ENCODE measurements around the gene SMYD5. TPM values are rescaled to one million over a fixed set of nuclear protein-coding genes. Genes with fewer than 3 reads are reported as not detected.
"Not testable (repeated sequence)": the region's sequence is repeated elsewhere in the genome, so short reads cannot be mapped to it uniquely, and the experiment has no call there.

SMYD5 gene
- 10 to 100 TPM; 27.2 to 47.1 TPM for total RNA-seq

DNA sequence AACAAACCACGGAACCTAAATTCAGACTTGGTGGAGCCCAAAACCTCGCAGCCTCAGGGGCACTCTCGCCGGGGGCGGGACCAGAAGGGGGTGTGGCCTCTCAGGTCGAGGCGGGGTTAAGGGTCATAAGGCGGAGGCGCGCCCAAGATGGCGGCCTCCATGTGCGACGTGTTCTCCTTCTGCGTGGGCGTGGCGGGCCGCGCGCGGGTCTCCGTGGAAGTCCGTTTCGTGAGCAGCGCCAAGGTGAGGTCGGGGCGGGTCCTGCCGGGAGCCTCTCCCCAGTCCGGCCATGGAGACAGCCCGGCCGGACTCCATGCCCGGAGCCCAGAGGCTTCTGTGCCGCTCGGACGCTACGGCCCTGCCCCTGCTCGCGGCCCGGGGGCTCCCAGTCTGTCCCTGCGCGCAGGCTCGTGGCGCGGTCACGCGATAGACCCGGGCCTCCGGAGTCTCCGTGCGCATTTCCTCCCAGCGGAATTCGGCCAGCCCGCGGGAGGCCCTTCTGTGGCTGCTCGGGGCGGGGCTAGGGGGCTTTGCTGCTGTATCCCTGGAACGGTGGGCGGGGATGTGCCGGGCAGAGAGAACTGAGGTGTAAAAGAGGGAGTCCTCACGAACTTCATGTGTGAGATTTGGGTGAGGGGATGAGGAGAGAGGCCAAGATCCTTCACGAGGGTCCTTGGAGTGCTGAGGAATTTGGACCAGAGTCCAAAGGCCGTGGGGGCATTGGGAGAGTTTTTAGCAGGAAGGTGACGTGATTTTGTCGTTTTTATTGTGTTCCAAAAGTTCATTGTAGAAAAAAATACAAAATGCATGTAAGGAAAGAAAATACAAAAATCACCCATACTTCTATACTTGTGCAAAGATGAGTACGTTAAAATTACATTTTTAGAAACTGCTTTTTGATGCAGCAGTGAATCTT is at the start of gene SMYD5:
Gene SMYD5, plus strand, starts transcription at position 126 of the 916 bp plus-strand sequence. Its CDS starts 22 bp downstream, at position 148.
- peak within 1 kb of the TSS; percentile 85 to 90 for H3K27ac Mint-ChIP-seq
- no peaks in the 10 kb centered on the region for H3K36me3 Mint-ChIP-seq
- peaks cover 0 to 5% of the 10 kb centered on the region in 2 donors for H3K27me3 Mint-ChIP-seq
- ATAC-seq = peak; percentile 95 to 97
- peak within 1 kb of the TSS; percentile 96 for H3K4me3 Mint-ChIP-seq
- peaks cover 21 to 30% of the 10 kb centered on the region in 2 donors for H3K4me1 Mint-ChIP-seq (ENCODE audit: low read depth in 2 of 2)
- no peaks in the 10 kb centered on the region for H3K9me3 Mint-ChIP-seq
- DNase-seq (ENCODE audit: low spot score) = peak; percentile 93

DNA sequence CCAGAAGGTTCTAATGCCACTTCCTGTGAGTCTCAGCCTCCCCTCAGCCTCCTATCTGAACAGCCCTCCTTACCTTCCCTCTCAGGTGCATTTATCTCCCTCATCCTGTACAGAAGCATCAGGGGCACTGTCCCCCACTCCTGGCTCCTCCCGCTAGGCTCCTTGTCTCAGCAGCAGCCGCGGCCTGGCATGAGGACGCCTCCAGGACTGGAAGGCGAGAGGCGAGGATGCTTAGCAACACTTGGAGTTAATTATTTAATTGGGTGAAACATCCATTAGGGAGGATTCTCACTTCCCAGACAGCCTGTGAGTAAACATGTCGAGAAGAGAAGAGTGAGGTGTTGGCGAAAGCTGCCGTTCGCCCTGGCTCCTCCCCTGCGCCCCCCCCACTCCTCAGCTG is 48.1 kb upstream of the SMYD5 start:
- not testable (repeated sequence) for H3K27me3 Mint-ChIP-seq; H3K4me3 Mint-ChIP-seq; H3K36me3 Mint-ChIP-seq; DNase-seq (ENCODE audit: low spot score); H3K4me1 Mint-ChIP-seq (ENCODE audit: low read depth in 2 of 2); H3K9me3 Mint-ChIP-seq; H3K27ac Mint-ChIP-seq; ATAC-seq

DNA sequence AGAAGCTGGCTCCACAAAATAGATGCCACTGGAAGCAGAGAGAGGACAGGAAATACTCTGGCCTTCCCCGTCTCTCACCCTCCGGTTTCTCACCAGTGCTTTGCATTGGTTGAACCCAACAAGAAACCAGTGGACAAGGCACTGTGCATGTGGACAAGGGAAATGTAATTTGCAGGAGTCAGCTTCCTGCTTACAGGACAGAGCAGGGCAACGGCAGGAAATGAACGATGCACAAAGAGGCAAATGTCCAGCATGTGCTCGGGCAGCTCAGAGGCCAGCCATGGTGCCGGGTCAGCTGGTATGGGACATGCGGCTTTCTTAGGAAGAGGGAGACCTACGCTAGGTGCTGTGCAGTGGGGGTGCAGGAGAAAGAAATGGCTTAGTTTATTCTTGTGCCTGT is 47.2 kb upstream of the SMYD5 start:
- not testable (repeated sequence) for H3K4me3 Mint-ChIP-seq; H3K27me3 Mint-ChIP-seq; H3K36me3 Mint-ChIP-seq; ATAC-seq; H3K27ac Mint-ChIP-seq; DNase-seq (ENCODE audit: low spot score); H3K9me3 Mint-ChIP-seq; H3K4me1 Mint-ChIP-seq (ENCODE audit: low read depth in 2 of 2)

DNA sequence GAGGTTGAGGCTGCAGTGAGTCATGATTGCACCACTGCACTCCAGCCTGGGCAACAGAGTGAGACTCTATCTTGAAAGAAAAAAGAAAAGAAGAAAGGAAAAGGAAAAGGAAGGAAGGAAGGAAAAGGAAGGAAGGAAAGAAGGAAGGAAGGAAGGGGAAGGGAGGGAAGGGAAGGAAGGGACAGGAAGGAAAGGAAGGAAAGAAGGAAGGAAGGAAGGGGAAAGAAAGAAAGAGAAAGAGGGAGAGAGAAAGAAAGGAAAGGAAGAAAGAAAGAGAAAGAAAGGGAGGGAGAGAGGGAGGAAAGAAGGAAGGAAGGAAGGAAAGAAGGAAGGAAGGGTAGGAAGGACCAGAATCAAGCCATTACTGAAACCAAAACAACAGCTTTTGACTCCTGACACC is 45.7 kb upstream of the SMYD5 start:
- not testable (repeated sequence) for DNase-seq (ENCODE audit: low spot score); H3K36me3 Mint-ChIP-seq; H3K27me3 Mint-ChIP-seq; ATAC-seq; H3K4me3 Mint-ChIP-seq; H3K27ac Mint-ChIP-seq; H3K9me3 Mint-ChIP-seq
- peaks cover 10 to 11% of the 10 kb centered on the region in 2 donors for H3K4me1 Mint-ChIP-seq (ENCODE audit: low read depth in 2 of 2)

DNA sequence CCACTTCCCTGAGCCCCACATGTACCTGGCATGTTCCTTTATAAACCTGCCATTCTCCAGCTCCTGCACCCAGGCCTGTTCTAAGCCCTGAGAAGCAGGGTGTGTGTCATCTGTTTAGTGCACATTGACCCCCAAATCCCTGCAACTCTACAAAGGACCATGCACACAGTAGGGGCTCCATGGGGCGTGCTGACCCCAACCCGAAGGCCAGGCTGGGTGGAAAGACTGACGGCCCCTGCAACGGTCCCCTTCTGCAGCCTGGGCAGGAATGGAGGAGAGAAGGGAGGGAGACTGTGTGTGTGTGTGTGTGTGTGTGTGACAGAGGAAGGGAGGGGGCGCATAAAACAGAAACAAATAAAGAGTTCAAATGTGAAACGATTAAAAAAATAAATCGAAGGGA is 43.7 kb upstream of the SMYD5 start:
- not testable (repeated sequence) for H3K9me3 Mint-ChIP-seq; H3K27me3 Mint-ChIP-seq; ATAC-seq; H3K36me3 Mint-ChIP-seq; H3K4me3 Mint-ChIP-seq; DNase-seq (ENCODE audit: low spot score); H3K27ac Mint-ChIP-seq
- peaks cover 10 to 16% of the 10 kb centered on the region in 2 donors for H3K4me1 Mint-ChIP-seq (ENCODE audit: low read depth in 2 of 2)

DNA sequence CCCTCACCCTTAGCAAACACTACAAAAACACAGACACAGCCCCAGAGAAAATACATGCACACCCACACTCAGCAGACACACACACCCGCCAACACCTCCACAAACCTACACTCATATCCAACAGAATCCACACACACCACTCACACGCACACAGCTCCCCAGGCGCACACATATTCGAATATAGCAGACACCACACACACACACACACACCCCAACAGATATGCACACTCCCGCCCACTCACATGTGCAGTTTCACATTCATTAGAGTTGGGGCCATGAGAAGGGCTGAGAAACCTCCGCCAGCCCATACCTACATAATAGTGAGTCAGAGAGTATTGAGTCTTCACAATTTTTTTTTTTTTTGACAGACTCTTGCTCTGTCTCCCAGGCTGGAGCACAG is 41.1 kb upstream of the SMYD5 start:
- ATAC-seq (no peak), DNase-seq (ENCODE audit: low spot score) (no peak)
- Mint-ChIP-seq H3K4me1 (ENCODE audit: low read depth in 2 of 2) (peaks cover 25 to 29% of the 10 kb centered on the region in 2 donors), H3K4me3 (peak overlapping the region; percentile 14), H3K9me3 (no peaks in the 10 kb centered on the region), H3K27me3 (no peaks in the 10 kb centered on the region), H3K27ac (peak overlapping the region in 1 of 2 donors; percentile 2), H3K36me3 (no peaks in the 10 kb centered on the region)

DNA sequence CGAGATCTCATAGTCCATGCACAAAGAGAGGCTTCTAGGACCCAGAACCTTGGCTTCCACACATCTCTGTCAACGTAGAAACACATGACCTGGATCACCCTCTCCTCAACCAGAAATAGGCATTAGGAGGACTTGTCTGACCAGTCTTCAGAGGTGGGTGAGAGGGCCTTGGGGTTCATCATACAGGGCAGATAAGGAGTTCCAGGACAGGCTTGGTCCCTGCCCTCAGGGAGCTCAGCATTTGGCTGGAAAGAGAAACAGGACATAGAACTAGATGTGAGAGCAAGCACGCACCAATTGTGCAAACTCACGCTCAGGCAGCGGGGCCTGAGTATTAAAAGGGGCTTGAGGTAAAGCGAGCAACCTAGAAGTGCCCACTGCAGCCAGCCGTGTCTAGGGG is 40.3 kb upstream of the SMYD5 start:
- H3K27ac Mint-ChIP-seq = peak overlapping the region; percentile 2 to 64

DNA sequence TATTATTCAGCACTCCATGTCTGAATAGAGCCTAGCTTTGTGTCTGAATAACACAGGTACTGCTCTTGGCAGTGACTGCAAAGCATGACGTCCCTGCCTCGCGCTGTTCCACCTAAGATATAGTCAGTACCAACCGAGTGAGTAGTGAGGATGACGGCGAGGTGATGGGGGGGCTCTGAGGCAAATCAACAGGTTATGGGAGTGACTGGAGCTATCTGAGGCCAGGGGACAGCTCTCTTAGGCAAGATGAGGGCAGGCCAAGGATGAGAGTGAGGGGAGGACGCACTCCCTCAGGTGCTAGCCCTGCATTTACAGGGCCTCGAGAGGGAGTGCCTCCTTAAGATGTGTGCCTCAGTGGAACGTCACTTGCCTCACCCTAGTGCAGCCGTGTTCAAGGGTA is 39.8 kb upstream of the SMYD5 start:
- Mint-ChIP-seq H3K4me3 (peak overlapping the region; percentile 90), H3K4me1 (ENCODE audit: low read depth in 2 of 2) (peaks cover 25 to 29% of the 10 kb centered on the region in 2 donors), H3K9me3 (no peaks in the 10 kb centered on the region), H3K36me3 (no peaks in the 10 kb centered on the region), H3K27ac (peak overlapping the region; percentile 2 to 64), H3K27me3 (peaks cover 0 to 2% of the 10 kb centered on the region in 2 donors)
- no peak for DNase-seq (ENCODE audit: low spot score)
- no peak for ATAC-seq

More for the DNA sequence above, 40.3 kb upstream of the SMYD5 start:
- DNase-seq (ENCODE audit: low spot score) = no peak
- Mint-ChIP-seq H3K9me3 (no peaks in the 10 kb centered on the region), H3K4me1 (ENCODE audit: low read depth in 2 of 2) (peaks cover 25 to 29% of the 10 kb centered on the region in 2 donors), H3K36me3 (no peaks in the 10 kb centered on the region), H3K27me3 (no peaks in the 10 kb centered on the region), H3K4me3 (peak overlapping the region; percentile 90)
- ATAC-seq = no peak

DNA sequence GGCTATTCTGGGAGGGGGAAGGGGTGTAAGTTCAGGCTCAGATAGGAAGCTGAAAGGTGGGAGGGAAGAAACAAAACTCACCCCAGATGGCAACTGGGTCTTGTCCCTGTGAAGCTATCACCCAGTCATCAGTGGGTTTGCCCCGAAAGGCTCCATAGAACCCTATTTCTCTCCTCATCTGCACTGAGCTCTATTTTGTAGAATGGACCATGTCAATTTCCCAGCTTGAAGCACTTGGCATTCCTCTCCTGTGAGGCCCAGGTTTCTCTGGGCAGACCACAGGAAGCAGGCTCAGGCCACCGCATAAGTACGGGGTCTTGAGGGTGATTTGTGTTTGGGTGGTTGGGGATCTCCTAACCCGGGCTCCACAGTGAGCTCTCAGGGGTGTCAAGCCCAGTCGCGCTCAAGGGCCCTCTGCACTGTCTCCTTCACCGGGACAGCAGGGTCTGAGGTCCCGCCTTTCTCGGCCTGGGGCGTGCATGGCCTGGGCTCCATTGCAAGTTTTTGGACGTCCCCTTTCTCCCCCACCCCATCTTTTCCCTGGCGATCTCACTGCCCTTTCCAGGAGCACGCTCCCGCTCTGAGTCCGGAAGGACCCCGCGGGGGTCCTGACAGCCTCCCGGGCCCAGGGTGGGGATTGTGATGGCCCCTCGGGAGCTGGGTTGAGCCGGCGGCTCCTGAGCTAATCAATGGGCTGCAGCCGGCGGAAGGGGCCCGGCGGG is 38.9 kb upstream of the SMYD5 start:
- Mint-ChIP-seq H3K27me3 (peaks cover 3 to 10% of the 10 kb centered on the region in 2 donors), H3K9me3 (no peaks in the 10 kb centered on the region), H3K36me3 (no peaks in the 10 kb centered on the region), H3K4me3 (peak overlapping the region; percentile 90), H3K27ac (peak overlapping the region; percentile 26 to 28), H3K4me1 (ENCODE audit: low read depth in 2 of 2) (peaks cover 25 to 29% of the 10 kb centered on the region in 2 donors)
- no peak for DNase-seq (ENCODE audit: low spot score)
- no peak for ATAC-seq

DNA sequence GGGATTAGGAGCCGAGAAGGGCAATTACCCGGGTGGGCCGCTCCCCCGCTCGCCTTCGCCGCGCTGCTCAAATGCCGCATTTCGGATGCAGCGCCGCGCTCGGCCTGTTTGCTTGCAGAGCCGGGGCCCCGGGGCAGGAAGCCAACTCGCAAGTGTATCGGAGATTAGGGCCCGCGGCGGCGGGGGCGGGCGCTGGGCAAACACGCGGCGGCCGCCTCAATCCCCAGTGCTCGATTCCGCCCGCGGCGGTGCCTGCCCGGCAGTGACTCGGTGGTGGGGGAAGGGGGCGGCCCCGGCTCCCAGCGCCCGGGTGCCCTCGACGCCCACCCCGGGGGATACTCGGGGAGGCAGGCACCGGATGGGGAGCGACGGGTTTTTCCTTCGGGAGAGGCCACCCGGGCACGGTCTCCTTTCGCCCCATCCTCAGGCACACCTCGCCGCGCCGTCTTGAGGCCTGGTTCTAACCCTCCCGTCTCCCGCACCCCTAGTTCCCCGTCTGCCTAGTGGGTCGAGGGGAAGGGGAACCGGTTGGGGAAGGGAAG is 38.3 kb upstream of the SMYD5 start:
- H3K9me3 Mint-ChIP-seq = no peaks in the 10 kb centered on the region
- DNase-seq (ENCODE audit: low spot score) (peak; percentile 89), ATAC-seq (peak; percentile 67 to 69)
- H3K27ac Mint-ChIP-seq = peak overlapping the region in 1 of 2 donors; percentile 28
- H3K4me1 Mint-ChIP-seq (ENCODE audit: low read depth in 2 of 2) = peaks cover 25 to 29% of the 10 kb centered on the region in 2 donors
- H3K36me3 Mint-ChIP-seq = no peaks in the 10 kb centered on the region
- H3K27me3 Mint-ChIP-seq = peaks cover 5 to 14% of the 10 kb centered on the region in 2 donors
- H3K4me3 Mint-ChIP-seq = peak overlapping the region; percentile 90

DNA sequence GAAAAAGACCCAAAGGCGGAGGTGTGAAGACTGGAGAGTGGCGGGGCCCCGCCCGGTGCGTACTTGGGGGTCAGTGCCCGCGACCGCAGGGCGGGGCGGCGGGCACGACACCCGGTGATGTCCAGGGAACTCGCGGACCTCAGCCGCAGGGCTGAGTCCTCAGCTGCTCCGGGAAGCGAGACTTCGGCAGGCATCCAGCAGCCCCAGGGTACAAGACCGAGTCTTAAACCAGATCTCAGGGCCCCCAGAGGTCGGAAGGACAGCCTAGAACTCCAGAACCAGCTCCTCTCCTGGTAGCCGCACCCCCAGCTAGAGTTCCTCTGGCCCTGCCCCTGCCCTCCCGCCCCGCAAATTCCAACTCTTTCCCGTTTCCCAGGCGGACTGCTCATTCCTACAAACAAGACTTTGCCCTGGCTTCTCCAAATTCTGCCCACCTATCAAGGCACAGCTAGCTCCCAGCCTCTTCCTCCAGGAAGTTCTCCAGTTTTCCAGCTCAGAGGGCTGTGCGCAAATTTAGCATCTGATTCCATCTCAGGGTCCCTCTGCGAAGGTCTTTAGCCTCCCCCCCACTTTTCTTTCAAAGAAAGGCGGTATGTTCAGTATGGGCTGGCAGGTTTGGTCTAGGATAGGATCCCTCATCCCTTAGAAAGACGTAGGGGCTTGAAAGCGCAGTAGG is 37.7 kb upstream of the SMYD5 start:
- ATAC-seq (peak; percentile 14 to 34), DNase-seq (ENCODE audit: low spot score) (peak; percentile 72)
- Mint-ChIP-seq H3K4me3 (peak overlapping the region; percentile 90), H3K27ac (peak overlapping the region; percentile 87 to 89), H3K4me1 (ENCODE audit: low read depth in 2 of 2) (peaks cover 25 to 29% of the 10 kb centered on the region in 2 donors), H3K36me3 (no peaks in the 10 kb centered on the region), H3K27me3 (peaks cover 5 to 14% of the 10 kb centered on the region in 2 donors), H3K9me3 (no peaks in the 10 kb centered on the region)

DNA sequence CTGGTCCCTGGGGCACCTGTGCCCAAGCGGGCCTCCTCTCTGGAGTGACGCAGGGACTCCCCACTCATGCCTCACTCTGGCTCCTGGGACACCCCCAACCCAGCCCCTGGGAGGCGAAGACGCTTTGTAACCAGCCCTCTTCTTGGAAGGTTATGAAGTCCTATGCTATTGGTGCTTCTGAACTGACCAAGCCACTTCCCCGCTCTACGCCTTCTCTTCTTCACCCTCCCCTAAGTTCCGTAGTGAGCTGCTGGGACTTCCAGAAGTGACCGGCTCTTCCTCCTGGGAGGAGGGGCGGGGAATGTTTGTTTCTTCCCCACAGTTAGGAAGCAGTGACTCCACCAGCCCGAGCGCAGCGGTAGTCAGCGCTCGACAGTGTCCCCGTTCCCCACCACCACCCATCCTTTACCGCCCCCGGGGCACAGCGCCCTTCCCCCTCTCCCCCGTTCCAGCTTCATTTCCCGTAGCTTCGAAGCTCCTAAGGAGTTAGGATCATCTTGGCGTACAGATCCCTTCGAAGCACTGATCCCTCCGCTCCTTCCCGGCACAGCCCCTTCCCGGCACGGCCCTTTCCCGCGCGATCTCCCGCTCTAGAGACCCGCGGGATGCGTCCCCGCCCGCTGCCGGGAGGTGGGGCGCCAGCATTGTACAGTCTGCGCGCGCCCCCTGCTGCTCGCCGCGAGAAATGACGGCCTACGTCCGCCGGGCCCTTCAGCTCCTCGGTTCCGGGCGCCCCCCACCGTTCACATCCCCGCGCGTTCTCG is 37.0 kb upstream of the SMYD5 start:
- Mint-ChIP-seq H3K4me3 (peak overlapping the region; percentile 90), H3K36me3 (no peaks in the 10 kb centered on the region), H3K9me3 (no peaks in the 10 kb centered on the region), H3K4me1 (ENCODE audit: low read depth in 2 of 2) (peaks cover 25 to 29% of the 10 kb centered on the region in 2 donors), H3K27me3 (peaks cover 5 to 14% of the 10 kb centered on the region in 2 donors), H3K27ac (peak overlapping the region; percentile 87 to 89)
- DNase-seq (ENCODE audit: low spot score) (peak; percentile 91), ATAC-seq (peak; percentile 88 to 89)

Data from natural killer cell treated with Interleukin-12 subunit alpha and Interleukin-12 subunit beta and Interleukin-15 and Interleukin-18, amount 100 ng/mL, for 72 hours (primary cell).